Activated CD4-positive, alpha-beta T cell treated with anti-CD3 and anti-CD28 coated beads for 1 hour (primary cell): ENCODE results near the gene UGT1A1.

ENCODE experiments used
- DNase-seq: peaks from one replicate; pipeline ENCODE4 v3.0.0-alpha.2; 2020

Gene UGT1A1

DNA sequence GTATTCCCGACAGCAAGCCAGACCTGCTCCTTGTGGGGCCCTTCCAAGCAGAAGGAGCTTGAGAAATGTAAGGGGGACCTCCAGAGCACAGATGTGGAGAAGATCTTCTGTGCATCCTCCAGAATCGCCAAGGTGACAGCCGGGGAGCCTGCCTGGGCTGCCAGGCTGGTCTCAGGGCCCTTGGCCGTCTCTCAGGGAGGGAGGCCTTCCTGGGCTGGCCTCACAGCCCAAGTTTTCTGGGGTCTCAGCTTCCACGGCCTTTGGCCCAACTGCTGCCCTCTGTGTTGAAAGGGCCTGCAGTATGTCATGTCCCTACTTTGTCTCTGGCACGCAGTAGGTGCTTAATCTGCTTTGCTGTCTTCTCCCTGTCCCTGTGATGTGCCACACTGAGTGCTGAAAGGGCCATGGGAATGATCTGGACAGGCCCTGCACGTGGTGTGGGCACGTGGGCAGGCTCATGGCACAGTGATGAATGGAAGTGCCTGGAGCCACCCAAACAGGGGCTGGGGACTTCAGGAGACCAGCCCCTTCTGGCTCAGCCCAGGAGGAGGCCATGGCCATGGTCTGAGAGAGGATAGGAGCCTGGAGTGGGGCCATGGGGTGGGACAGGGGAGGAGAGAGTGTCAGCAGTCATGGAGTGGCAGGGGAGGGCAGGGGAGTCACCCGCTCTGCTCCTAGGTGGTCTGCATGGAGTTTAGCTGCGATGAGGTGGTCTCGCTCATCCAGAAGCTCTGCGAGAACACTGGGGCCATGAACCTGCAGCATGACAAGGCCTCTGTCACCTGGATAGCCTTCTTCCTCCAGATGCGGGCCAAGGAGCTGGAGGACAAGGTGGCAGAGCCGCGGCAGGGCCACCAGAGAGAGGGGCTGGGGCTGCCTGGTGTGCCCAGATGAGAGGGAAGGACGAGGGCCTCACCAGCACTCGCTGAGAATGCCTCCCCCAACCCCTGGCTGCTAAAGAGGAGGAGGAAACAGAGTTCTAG is 58.9 kb downstream of the UGT1A1 start:
- DNase-seq: no peak

DNA sequence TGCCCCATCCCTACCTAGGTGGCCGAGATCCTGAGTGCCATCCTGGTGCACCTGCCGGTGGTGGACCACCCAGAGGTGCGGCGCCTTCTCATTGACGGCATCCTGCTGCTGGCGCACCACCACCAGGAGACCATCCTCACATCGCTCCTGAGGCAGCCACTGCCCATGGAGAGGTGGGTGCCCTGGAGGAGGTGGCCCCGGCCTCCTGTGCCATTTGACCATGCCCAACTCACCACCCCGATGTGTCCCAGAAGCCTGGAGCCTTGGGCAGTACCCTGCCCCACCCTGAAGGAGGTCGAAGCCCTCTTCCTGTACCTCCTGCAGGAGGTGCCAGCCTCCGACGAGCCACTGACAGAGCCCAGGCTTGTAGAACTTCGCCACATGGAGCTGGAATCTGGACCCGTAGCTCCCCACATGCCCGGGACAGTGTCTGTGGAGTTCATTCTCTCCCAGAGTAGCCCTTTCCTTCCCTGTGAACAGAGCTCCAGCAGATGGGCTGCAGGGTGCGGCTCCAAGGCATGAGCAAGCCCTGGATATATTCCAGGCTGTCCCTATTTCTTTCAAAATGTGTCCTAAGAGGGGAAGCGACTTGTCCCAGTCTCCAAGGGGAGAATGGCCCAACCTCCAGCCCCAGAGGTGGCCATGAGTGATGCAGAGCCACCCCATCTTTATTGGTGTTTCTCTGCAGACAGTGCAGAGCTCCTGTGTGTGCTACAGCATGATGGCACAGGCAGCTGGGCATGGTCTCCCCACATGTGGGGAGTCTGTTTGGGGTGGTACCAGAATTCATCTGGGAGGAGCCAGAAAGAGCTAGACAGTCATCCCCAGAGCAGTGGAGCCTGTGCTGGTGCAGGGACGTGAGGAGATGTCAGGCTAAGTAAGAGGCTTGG is 60.1 kb downstream of the UGT1A1 start:
- DNase-seq: no peak

DNA sequence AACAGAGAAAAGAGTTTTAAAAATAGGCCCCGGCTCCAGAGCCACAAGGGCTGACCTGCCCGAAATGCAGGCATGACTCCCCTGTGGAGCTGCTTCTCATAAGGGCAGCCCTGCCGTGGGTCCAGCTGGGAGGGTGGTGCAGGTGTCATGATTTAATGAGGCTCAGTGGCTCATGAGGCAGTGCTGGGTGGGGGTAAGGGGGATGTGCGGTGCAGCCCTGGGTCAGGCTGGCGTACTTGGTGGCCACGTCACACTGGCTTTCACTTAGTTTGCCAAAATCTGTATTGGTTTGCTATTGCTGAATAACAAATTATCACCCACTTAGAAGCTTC is 60.7 kb downstream of the UGT1A1 start:
- DNase-seq: no peak

DNA sequence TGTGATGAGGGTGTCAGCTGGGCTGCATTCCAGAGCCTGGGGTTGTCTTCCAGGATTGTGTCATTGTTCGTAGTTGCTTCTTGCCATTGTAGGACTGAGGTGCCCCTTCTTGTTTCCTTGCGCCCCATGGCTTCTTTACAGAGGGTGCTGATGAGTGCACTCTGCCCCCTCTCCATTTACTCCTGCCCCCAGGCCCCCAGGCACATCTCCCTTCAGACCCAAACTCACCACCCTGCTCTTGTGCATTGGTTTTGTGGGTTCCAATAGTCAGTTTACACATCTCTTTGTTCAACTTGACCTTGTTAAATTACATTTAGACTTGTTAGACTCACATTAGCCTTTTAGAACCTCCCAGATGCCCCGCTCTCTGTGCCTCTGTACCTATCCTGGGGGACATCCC is 61.1 kb downstream of the UGT1A1 start:
- no peak for DNase-seq

DNA sequence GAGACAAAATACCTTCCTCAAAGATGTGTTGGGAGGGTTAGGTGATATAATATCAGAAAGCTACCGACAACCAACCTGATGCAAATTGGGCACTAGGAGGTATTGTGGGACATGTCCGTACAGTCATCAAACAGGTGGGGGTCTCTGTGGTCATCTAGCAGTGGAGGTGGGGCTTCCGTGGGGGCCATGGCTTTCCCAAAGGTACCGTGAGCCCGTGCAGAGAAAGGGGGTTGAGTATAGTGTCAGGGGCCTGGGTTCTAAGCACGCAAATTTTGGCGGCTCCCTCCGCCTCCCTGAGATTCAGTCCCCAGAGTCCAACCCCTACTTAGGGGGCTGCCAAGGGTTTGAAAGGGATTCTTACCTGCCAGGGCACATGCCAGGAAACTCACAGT is 61.6 kb downstream of the UGT1A1 start:
- DNase-seq: no peak

DNA sequence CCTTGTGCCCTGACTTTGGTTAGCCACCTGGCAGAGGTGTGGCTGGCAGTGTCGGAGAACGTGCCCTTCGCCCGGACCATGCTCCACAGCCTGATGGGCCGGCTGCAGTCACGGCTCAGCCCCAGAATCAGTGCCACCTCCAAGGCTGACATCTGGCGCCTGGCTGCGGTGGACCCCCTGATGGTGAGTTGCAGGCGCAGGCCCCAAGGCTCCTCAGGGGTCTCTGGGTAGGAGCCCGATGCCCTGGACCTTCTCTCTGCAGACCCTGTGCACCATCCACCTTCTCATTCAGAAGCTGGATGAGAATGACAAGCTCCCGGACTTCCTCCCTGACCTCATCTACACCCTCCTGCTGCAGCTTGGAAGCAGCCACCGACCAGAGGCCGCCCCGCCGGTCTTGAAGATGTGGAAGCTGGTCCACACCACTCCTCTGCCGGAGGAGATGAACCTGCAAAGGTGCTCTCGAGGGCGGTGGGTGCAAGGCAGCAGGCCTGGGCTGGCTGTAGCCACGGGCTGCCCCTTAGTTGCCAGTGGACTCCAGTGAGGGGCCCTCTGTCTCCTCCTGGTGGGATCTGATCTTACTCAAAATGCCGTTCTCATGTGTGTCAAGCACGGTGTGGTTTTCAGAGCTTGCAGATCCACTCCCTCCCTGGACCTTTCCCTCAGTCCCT is 62.2 kb downstream of the UGT1A1 start:
- peak; percentile 4 for DNase-seq
